NCI-H2227 (cell line): Measurements from ENCODE around the gene DNAI2.
"Not testable (repeated sequence)": the region's sequence is repeated elsewhere in the genome, so short reads cannot be mapped to it uniquely, and the experiment has no call there.

Experiments used
- DNase-seq: peaks from one replicate; lab custom pipeline; 2025; ENCODE audit not compliant: unreplicated experiment; lab: John Stamatoyannopoulos, UW

Gene DNAI2

DNA sequence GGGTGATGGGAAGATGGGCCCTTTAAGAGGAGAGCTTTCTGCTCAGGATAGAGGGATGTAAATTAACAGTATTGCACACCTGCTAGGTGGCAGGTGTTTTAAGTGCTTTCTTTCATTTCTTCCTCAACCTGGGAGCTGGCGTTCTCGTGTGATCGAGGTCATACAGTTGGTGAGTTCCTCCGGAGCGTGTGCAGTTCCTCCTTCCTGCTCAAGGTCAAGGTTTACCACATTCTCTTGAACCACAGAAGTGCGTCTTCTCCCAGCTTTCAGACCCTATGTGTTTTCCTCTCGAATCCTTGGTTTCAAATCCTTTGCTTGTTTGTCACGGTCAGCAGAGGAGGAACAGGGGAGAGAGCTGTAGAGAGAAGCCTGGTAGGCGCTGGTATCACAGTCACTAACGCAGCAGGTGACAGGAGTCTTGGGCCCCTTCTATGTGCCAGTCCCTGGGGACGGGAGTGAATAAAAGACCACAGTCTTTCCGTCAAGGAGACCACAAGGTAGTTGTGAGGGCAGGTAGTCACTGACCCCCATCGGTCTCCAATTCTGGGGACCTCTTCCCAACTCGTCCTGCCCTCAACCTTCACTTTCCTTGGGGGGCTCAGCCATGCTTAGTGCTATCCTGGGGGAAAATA lies 791 bp downstream of the DNAI2 start:
- no peak for DNase-seq

DNA sequence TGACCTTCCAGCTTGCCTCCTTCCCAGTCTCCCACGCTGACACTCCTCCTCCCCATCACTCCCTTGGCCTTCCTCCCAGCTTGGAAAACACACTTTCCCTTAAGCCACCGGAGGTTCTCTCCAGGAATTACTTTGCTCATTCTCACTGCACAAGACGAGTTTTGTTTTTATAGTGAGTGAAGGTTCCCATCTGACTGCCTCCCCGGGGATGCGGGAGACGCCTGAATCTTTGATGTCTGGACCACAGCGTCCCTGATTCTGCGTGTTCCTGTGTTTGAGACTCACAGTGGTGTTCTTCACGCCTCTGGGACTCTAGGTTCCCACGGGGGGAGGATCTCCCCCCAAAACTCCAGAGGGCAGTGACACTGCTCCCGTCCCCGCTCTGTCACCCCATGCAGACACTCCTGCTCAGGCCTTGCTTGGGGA lies 2.0 kb downstream of the DNAI2 start:
- DNase-seq = no peak

DNA sequence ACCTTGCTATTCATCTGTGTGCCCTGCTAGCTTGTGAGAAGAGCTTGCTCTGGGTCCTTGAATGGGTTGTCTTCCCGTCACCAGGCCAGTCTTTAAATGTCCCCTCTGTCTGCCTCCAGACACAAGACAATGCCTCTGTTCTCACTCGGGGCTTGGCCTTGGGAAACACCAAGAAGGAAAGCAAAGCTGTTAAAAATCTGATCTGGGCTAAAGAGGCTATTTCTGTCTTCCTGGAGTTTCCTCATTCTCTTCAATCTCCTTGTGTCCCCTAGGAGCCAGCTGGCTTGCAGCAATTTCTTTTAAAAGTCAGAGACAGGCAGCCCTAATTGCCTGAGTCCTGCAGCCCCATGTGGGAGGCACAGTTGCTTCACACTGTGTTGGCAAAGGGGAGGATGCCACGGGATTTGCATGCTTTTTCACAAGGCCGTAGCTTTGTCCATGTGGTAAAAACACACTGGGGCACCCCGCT lies 2.5 kb downstream of the DNAI2 start:
- peak; percentile 25 for DNase-seq

DNA sequence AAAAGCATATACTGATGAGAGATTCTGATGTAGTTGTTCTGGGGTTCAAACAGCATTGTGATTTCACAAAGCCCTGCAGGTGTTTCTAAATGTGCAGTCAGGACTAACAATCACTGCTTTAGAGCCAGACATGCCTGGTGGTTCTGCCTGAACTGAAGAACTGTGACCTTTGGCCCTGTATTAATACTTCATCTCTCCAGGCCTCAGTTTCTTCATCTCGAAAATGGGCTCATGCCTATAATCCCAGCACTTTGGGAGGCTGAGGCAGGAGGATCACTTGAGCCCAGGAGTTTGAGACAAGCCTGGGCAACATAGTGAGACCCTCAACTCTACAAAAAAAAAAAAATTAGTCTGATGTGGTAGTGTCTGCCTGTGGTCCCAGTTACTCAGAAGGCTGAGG lies 3.9 kb downstream of the DNAI2 start:
- DNase-seq = no peak

DNA sequence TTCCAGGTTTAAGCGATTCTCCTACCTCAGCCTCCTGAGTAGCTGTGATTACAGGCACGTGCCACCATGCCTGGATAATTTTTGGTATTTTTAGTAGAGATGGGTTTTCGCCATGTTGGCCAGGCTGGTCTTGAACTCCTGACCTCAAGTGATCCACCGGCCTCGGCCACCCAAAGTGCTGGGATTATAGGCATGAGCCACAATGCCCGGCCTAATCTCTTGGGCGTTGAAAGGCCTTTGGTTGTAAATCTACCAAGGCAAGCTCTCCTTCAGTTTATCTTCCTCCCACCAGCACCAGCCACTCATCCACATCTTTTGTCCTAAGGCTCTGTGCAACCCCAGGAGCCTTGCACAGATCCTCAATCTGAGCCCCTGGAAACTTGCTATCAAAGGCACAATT lies 5.6 kb downstream of the DNAI2 start:
- DNase-seq = not testable (repeated sequence)

DNA sequence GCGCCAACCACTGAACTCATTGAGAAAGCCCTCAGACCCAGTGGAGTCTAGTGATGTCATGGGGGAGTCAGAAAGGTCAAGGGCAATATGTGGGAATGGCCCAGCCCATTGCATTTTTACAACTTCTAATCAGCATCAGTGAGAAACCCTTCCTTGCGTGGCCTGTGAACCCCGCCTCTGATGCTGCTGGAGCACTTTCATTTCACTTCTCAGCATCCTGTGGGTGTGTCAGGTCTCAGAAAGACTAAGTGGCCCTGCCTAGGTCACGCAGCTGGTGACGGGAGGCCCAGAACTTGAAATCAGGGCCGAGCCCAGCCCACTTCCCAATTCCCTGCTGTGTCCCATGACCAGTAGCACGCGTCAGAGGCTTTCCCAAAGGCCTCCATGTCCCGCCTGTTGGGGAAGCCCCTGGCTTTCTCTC lies 6.1 kb downstream of the DNAI2 start:
- no peak for DNase-seq

DNA sequence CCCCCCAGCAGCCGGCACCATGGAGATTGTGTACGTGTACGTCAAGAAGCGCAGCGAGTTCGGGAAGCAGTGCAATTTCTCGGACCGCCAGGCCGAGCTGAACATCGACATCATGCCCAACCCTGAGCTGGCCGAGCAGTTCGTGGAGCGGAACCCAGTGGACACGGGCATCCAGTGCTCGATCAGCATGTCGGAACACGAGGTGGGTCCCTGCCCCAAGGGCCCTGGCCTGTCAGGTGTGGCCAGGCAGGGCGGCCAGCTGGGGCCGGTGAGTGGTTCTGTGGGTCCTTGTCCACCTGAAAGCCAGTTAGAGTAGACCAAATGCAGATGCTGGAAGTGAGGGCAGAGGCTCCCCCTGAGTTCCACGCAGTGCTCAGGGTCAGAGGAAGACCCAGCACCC lies 7.8 kb downstream of the DNAI2 start:
- DNase-seq = no peak

DNA sequence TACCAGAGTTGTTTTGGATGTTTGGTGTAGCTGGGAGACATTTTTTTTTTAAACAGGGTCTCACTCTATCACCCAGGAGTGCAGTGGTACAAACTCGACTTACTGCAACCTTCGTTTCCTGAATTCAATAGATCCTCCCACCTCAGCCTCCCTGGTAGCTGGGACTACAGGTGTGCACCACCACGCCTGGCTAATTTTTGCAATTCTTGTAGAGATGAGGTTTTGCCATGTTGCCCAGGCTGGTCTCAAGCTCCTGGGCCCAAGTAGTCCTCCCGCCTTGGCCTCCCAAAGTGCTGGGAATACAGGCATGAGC lies 8.2 kb downstream of the DNAI2 start:
- DNase-seq = not testable (repeated sequence)

DNA sequence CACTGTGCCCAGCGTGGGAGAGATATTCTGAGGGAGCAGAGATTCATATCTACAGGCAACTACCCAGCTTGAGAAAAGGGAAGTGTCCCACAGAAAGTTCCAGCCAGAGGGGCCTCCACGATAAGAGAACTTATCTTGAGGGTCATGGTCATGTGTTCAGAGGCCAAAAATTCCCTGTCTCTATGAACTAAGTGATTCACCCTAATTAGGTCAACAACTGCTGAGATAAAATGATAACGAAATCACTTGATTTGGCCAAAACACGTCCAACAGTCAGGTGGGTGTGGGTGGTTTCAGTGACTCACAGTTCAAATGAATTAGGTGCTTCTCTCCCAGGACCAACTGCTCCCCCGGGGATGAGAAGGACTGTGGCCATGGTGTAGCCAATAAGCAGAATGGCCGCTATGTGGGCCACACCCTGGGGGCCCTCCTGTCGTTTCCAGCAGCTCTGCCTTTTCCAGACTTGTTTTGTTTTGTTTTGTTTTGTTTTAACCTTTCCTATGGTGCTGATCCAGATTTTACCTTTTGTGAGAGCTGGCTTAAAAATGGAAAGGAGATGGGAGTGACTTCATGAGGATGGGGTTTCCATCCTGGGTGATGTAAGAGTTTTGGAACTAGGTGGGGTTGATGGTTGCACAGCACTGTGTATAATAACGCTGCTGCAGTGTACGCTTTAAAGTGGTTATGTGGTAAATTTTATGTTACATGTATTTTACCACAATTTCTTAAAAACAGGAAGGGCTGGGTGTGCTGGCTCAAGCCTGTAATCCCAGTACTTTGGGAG lies 8.7 kb downstream of the DNAI2 start:
- no peak for DNase-seq

DNA sequence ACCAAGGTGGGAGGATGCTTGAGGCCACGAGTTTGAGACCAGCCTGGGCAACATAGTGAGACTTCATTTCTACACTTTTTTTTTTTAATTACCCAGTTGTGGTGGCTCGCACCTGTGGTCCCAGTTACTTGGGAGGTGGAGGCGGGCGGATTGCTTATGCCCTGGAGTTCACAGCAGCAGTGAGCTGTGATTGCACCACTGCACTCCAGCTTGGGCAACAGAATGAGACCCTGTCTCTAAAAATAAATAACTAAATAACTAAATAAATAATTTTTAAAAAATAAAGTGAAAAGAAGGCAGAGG lies 9.3 kb downstream of the DNAI2 start:
- no peak for DNase-seq

DNA sequence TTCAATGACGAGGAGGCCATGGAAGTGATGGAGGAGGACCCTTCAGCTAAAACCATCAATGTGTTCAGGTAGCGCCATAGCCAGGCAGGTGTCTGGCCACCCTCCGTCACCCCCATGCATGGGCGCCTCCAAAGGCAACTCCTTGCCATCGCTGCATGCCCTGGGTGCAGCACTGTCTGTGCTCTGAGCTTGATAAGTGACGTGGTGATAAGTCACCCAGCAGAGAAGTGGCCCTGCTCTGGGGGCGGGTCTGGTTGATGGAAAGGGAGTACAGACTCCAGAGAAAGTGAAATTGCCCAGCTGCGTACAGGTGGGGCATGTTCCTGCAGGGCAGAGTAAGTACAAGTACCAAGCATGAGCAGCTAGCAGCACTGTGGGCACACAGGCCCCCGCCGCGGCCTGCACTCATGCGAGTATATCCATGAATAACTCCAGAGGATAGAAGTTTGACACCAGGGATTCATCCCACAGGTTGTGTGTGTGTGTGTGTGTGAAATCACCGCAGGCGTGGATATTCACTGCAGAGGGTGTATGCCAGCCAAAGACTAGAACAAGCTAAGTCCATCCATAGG lies 13.1 kb downstream of the DNAI2 start:
- DNase-seq = no peak

DNA sequence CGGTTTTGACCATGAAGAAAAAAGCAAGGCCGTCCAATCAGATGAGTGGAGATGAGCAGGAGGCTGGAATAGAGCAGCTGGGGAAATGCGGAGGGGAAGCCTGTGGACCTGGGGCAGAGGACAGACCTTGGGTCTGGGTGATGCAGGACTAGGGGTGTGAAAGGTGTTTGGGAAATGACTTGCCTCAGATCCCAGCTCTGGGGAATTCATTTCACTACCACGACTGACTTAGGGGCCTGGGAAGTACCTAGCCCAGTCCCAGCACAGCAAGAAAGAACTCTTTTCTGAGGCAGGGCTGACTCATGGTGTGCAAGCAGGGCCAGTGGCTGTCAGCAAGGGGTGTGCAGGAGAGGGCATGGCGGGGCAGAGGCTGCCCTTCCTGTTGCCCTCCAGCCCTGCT lies 14.8 kb downstream of the DNAI2 start:
- no peak for DNase-seq

DNA sequence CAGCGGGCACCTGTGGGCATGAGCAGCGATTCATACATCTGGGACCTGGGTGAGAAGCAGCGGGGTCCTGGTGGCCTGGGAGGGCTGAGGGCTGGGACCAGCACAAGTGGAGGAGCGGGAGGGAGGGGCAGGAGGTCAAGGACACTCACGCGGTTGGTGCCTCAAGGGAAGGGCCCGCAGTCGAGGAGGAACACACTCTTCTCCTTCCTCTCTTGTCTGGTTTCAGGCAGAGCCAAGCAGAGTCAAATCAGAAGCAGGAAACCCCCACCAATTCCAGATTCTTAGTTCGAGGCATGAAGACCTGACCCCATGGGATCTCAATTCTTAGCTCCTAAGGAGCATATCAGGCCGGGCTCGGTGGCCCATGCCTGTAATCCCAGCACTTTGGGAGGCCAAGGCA lies 15.7 kb downstream of the DNAI2 start:
- DNase-seq = no peak

DNA sequence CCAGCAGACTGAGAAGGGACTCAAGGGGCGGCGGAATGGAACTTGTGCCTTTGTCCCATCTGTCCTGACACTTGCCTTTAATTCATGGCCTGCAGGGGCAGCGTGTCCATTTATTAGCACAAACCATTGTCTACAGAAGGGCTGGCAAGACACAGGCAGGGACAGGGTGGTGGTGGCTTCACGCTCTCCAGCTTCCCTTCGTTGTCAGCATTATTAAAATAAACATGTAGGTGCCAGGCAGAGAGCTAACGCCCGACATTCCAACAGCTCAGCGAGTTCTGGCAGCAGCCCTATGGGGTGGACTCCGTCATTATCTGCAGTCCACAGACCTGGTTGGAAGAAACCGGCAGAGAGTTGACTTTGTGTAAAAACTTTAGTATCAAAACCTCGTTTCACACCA lies 16.3 kb downstream of the DNAI2 start:
- no peak for DNase-seq

DNA sequence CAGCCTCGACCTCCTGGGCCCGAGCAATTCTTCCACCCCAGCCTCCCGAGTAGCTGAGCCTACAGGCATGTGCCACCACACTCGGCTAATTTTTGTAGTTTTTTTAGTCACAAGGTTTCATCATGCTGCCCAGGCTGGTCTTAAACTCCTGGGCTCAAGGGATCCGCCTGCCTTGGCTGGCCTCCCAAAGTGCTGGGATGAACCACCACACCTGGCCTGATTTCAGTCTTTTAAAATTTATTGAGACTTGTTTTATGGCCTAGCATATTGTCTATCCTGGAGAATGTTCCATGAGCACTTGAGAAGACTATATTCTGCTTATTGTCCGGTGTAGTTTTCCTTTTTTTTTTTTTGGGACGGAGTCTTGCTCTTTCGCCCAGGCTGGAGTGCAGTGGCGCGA lies 18.5 kb downstream of the DNAI2 start:
- no peak for DNase-seq

DNA sequence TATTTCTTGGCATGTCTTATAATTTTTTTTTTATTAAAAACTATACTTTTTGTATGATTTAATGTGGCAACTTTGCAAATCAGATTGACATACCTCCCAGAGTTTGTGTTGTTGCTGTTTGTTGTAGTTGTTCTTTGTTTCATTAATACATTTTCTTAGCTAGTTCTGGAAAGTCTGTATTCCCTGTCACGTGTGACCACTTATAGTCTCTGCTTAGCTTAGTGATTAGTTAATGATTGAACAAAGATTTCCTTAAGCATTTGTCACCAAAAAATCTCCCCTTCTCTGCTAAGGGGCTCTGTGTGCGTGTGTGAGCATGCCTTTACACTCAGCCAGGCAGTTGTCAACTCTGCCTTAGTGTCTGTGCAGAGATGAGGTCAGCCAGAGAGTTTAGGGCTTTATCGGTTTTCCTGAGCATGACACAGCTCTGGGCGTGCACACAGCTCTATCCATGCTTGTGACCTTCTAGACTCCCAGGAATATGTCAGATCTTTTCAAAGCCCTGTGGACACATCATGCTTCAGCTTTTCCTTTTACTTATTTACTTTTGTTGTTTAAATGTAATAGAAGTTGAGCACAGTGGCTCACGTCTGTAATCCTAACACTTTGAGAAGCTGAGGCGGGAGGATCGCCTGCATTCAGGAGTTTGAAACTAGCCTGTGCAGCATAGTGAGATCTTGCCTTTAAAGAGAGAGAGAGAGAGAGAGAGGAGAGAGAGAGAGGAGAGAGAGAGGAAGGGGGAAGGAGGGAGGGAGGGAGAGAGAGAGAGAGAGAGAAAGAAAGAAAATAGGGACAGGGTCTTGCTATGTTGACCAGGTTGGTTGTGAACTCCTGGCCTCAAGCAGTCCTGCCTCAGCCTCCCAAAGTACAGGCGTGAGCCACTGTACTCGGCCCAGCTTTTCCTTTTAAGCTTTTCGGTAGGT lies 21.9 kb downstream of the DNAI2 start:
- no peak for DNase-seq

DNA sequence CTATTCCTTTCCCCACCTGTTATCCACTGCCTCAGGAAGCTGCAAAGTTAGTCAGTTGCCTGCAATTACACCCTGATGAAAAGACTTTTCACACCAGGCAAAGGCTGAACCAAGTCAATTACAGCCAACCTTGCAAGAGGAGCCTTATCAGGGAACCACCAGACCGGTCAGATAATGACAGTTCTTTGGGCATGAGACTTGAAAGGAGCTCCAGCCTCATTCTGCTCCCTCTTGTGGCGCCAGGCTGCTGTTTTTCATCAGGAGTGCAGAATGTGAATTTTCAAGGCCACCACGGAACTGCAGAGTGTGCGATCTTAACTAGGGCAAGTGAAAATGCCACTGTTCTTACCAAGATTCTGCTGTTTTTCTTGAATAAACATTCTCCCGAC lies 22.5 kb downstream of the DNAI2 start:
- DNase-seq = peak; percentile 85

DNA sequence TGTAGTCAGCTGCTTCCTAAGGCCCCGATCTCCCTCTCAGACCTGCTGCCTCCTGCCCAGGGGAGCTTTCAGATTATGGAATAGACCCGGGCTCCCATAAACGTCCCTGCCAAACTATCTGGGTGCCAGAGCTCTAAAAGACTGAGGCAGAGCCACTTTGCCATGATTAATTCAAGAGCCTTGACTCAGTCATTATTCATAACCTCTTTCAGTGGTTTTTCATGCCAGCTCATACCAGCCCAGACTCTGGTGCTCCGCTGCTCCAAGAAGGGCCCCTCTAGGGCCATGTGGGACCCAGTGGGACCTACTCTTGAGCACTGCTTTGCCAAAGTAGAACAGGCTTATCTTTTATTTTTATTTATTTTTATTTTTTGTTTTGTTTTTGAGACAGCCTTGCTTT lies 23.9 kb downstream of the DNAI2 start:
- no peak for DNase-seq

DNA sequence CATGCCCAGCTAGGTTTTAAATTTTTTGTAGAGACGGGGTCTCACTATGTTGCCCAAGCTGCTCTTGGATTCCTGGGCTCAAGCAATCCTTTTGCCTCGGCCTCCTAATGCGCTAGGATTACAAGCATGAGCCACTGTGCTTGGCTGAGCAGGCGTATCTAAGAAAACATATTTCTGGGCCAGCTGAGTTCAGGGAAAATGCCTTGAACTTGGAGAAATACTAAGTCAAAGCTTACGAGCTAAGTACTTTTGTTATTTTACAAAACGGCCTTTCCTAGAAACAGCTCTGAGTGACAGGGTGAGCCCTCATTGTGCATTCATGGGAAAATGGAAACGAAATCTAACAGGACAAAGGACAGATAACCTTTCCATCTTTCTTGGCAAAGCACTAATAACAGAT lies 24.7 kb downstream of the DNAI2 start:
- DNase-seq = no peak

DNA sequence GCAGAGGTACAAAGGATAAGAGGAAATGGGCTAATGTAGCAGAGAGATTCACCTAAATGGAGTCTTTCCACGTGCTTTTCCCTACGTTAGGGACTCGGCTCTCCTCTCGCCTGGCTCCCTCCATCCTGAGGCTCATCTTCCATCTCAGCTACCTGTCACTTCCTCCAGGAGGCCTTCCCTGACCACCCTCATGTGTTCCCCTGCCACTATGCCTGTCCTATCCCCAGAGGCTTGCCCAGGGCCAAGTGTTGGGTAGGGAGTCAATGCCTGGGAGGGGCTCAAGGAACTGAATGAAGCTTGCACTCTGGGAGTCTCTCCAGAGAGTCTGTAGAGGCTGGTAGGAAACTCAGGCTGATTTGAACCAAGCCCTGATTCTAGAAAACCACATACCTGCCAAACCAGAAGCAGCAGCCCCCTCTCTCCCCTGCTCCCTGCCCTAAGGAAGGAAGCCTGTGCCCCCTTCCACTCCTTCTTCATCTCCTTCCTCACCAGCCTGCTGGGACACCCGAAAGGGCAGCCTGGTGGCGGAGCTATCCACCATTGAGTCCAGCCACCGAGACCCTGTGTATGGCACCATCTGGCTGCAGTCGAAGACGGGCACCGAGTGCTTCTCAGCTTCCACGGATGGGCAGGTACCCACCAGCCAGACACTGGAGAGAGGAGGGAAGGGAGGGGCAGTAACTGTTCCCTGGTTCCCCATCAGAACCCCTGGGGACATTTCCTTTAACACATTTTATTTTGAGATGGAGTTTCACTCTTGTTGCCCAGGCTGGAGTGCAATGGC lies 25.4 kb downstream of the DNAI2 start:
- DNase-seq = no peak

DNA sequence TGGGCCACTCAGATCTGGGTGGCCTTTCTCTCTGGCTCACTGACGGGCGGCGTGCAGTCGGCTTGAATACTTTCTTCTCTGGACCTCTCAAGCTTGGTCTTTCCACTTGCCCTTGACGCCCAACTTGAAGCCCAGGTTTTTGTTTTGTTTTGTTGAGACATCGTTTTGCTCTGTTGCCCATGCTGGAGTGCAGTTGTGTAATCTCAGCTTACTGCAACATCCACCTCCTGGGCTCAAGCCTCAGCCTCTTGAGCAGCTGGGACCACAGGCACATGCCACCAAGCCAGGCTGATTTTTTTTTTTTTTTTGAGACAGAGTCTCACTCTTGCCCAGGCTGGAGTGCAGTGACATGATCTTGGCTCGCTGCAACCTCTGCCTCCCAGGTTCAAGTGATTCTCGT lies 29.3 kb downstream of the DNAI2 start:
- DNase-seq = no peak
